H9 (cell line): Measurements from ENCODE around the gene IGLL5. TPM values are rescaled to one million over a fixed set of nuclear protein-coding genes. Genes with fewer than 3 reads are reported as not detected.

Experiments
- DNase-seq: peaks from one replicate; pipeline ENCODE4 v3.0.0-alpha.2; 2017
- H2AFZ ChIP-seq: one replicate; pipeline ENCODE4 v1.6.1; 2013; ENCODE audit warnings: mild to moderate bottlenecking, low read length, control low read depth, moderate library complexity
- H2AK5ac ChIP-seq: 2 replicates; pipeline ENCODE4 v1.6.1; 2013; ENCODE audit warnings: low read length, control low read depth, mixed read lengths; ENCODE audit not compliant: insufficient read length
- H2BK120ac ChIP-seq: one replicate; pipeline ENCODE4 v1.6.1; 2013; ENCODE audit warnings: low read depth, mild to moderate bottlenecking, low read length, control low read depth, inconsistent platforms; ENCODE audit not compliant: poor library complexity, severe bottlenecking
- H2BK12ac ChIP-seq: 2 replicates; pipeline ENCODE4 v1.6.1; 2013; ENCODE audit warnings: low read length, control low read depth, mixed read lengths, low read depth; ENCODE audit not compliant: insufficient read length
- H2BK15ac ChIP-seq: 2 replicates; pipeline ENCODE4 v1.6.1; 2013; ENCODE audit warnings: low read depth, low read length, control low read depth
- H2BK20ac ChIP-seq: one replicate; pipeline ENCODE4 v1.6.1; 2013; ENCODE audit warnings: low read depth, mild to moderate bottlenecking, low read length, control low read depth, inconsistent platforms; ENCODE audit not compliant: poor library complexity, severe bottlenecking
- H2BK5ac ChIP-seq: 2 replicates; pipeline ENCODE4 v1.6.1; 2013; ENCODE audit warnings: low read length, control low read depth, mixed read lengths; ENCODE audit not compliant: insufficient read length
- H3K14ac ChIP-seq: 2 replicates; pipeline ENCODE4 v1.6.1; 2013; ENCODE audit warnings: low read length, control low read depth; ENCODE audit not compliant: insufficient read depth
- H3K18ac ChIP-seq: 2 replicates; pipeline ENCODE4 v1.6.1; 2013; ENCODE audit warnings: low read depth, mild to moderate bottlenecking, mixed read lengths, low read length, control low read depth; ENCODE audit not compliant: insufficient read length
- H3K23ac ChIP-seq: 2 replicates; pipeline ENCODE4 v1.6.1; 2013; ENCODE audit warnings: low read length, control low read depth, mixed read lengths, low read depth; ENCODE audit not compliant: insufficient read length
- H3K23me2 ChIP-seq: 2 replicates; pipeline ENCODE4 v1.6.1; 2013; ENCODE audit warnings: low read depth, mild to moderate bottlenecking, mixed read lengths, low read length, control low read depth; ENCODE audit not compliant: insufficient read length, poor library complexity, severe bottlenecking
- H3K27ac ChIP-seq: 2 replicates; pipeline ENCODE4 v1.5.1; 2013; ENCODE audit warnings: low read length, control low read depth, mixed read lengths, low read depth; ENCODE audit not compliant: insufficient read length
- H3K27me3 ChIP-seq: 2 replicates; pipeline ENCODE4 v1.6.1; 2013; ENCODE audit warnings: low read length, control low read depth, inconsistent platforms; ENCODE audit not compliant: insufficient read depth
- H3K4ac ChIP-seq: 2 replicates; pipeline ENCODE4 v1.6.1; 2013; ENCODE audit warnings: low read depth, mild to moderate bottlenecking, control low read depth, inconsistent platforms, low read length, moderate library complexity
- H3K4me1 ChIP-seq: 2 replicates; pipeline ENCODE4 v1.6.1; 2013; ENCODE audit warnings: low read length, control low read depth, inconsistent platforms; ENCODE audit not compliant: insufficient read depth
- H3K4me2 ChIP-seq: 2 replicates; pipeline ENCODE4 v1.6.1; 2013; ENCODE audit warnings: low read length, control low read depth, mixed read lengths; ENCODE audit not compliant: insufficient read length, insufficient read depth
- H3K56ac ChIP-seq: 2 replicates; pipeline ENCODE4 v1.6.1; 2013; ENCODE audit warnings: low read depth, mild to moderate bottlenecking, mixed read lengths, low read length, control low read depth; ENCODE audit not compliant: insufficient read length
- H3K79me1 ChIP-seq: 2 replicates; pipeline ENCODE4 v1.6.1; 2013; ENCODE audit warnings: low read depth, mild to moderate bottlenecking, moderate library complexity, low read length, control low read depth, inconsistent platforms; ENCODE audit not compliant: insufficient read depth, poor library complexity, severe bottlenecking
- H3K79me2 ChIP-seq: 2 replicates; pipeline ENCODE4 v1.6.1; 2013; ENCODE audit warnings: low read length, control low read depth, inconsistent platforms; ENCODE audit not compliant: insufficient read depth
- H3K9ac ChIP-seq: 2 replicates; pipeline ENCODE4 v1.6.1; 2013; ENCODE audit warnings: low read length, control low read depth, mixed read lengths; ENCODE audit not compliant: insufficient read length; ENCODE audit errors: extremely low read depth
- H3K9me3 ChIP-seq: one replicate; pipeline ENCODE4 v1.6.1; 2013; ENCODE audit warnings: low read depth, low read length, inconsistent platforms; ENCODE audit not compliant: control insufficient read depth
- H3T11ph ChIP-seq: one replicate; pipeline ENCODE4 v1.6.1; 2013; ENCODE audit warnings: mild to moderate bottlenecking, low read length, control low read depth, inconsistent platforms
- H4K20me1 ChIP-seq: one replicate; pipeline ENCODE4 v1.6.1; 2013; ENCODE audit not compliant: control insufficient read depth, insufficient read length, insufficient read depth
- H4K5ac ChIP-seq: 2 replicates; pipeline ENCODE4 v1.6.1; 2013; ENCODE audit warnings: low read depth, mild to moderate bottlenecking, mixed read lengths, low read length, control low read depth; ENCODE audit not compliant: insufficient read length
- H4K8ac ChIP-seq: replicated peaks from 2 replicates; pipeline ENCODE4 v1.6.1; 2013; ENCODE audit warnings: low read length, control low read depth, mixed read lengths, low read depth; ENCODE audit not compliant: insufficient read length
- H4K91ac ChIP-seq: 2 replicates; pipeline ENCODE4 v1.6.1; 2013; ENCODE audit warnings: low read depth, mild to moderate bottlenecking, moderate library complexity, mixed read lengths, low read length, control low read depth; ENCODE audit not compliant: insufficient read length
- H3K27ac Mint-ChIP-seq, 3 experiments: 2 replicates in 2 of 3; 3 replicates in 1 of 3; pipeline ENCODE4 v1.8.0; 2020 to 2021; ENCODE audit warnings: mixed read lengths in 3 of 3, mild to moderate bottlenecking in 1 of 3, moderate library complexity in 1 of 3
- H3K27me3 Mint-ChIP-seq: 2 replicates; pipeline ENCODE4 v1.8.0; 2021; ENCODE audit warnings: low read depth, mild to moderate bottlenecking, moderate library complexity, mixed read lengths
- H3K36me3 Mint-ChIP-seq, 3 experiments: 2 replicates in 2 of 3; 3 replicates in 1 of 3; pipeline ENCODE4 v1.8.0; 2020 to 2021; ENCODE audit warnings: low read depth in 3 of 3, mixed read lengths in 3 of 3; ENCODE audit not compliant: insufficient read depth in 1 of 3
- H3K4me1 Mint-ChIP-seq, 2 experiments: 2 replicates each; pipeline ENCODE4 v1.8.0; 2020; ENCODE audit warnings: mixed read lengths in 2 of 2
- H3K4me3 Mint-ChIP-seq, 2 experiments: 2 replicates in 1 of 2; 3 replicates in 1 of 2; pipeline ENCODE4 v1.8.0; 2020 to 2021; ENCODE audit warnings: mild to moderate bottlenecking in 2 of 2, mixed read lengths in 2 of 2, moderate library complexity in 1 of 2
- H3K9me3 Mint-ChIP-seq, 2 experiments: 2 replicates in 1 of 2; 3 replicates in 1 of 2; pipeline ENCODE4 v1.8.0; 2020; ENCODE audit warnings: mild to moderate bottlenecking in 2 of 2, mixed read lengths in 2 of 2, moderate library complexity in 1 of 2
- WGBS: extraction: QIAGEN DNeasy Blood & Tissue Kit; methylation state at CpG from one replicate; pipeline ENCODE4 v1.1.7; 2013; ENCODE audit warnings: missing lambda C conversion rate, low lambda C conversion rate, mixed read lengths; ENCODE audit not compliant: insufficient read length; ENCODE audit errors: extremely low coverage; 5-methylcytosine and 5-hydroxymethylcytosine counted together
- total RNA-seq: library from RNA; stranded (reverse); gene quantifications from 2 replicates; pipeline ENCODE4 v1.2.1, GENCODE V29; 2021
- TF ChIP-seq, protein P1 (sequence below): fragments of 200-600 bp; sonication (generic); conservative IDR thresholded peaks from 3 replicates; pipeline ENCODE4 v1.8.0; 2021; ENCODE audit warnings: antibody characterized with exemption, mild to moderate bottlenecking

Gene IGLL5
- total RNA-seq, 1 experiment from 2014 or later: not detected

DNA sequence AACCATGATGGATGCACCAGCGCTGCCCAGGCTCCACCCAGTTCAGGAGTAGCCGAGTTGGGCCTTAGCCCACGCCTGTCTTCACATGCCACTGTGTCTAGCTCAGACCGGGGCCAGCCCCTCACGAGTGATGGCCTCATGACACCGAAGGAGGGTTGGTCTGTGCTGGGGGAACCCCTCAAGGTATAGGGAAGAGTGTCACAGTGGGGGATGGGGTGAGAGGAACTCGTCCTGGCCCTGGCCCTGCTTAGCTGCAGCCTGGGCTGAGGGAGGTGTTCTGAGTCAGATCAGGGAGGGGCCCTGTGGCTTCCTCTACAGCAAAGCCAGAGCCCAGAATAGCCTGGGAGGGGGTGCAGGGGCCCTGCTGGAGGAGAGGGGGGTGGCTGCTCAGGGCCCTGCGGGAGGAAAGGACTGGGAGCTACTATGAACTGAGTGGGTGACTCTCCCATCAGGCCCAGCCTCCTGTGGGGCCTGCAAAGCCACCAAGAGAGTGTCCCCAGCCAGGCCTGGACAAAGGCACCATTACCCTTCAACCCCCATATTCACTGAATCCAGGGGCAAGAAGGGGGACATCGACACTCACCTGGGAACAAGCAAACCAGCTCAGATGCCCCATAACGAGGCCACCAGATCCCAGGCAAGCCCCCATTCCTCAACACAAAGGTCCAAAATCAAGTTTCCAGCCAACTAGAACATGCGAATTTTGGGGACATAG is 41.2 kb downstream of the IGLL5 start:
- Histone ChIP-seq H4K5ac (no peak overlapping the region), H4K91ac (no peak overlapping the region), H2BK12ac (no peak overlapping the region), H3K79me2 (no peaks in the 10 kb centered on the region), H3K4me2 (no peak overlapping the region), H4K20me1 (no peaks in the 10 kb centered on the region), H3K27ac (no peak overlapping the region), H3T11ph (no peak overlapping the region), H3K27me3 (peaks cover 2% of the 10 kb centered on the region; the same call in 1 of the 2 replicates), H4K8ac (no peak overlapping the region), H3K9ac (no peak overlapping the region), H3K4ac (no peak overlapping the region), H3K23me2 (no peaks in the 10 kb centered on the region), H3K14ac (no peak overlapping the region), H2BK20ac (no peak overlapping the region), H3K4me1 (peaks cover 4% of the 10 kb centered on the region; the same call in 1 of the 2 replicates), H2BK15ac (no peak overlapping the region), H2BK5ac (no peak overlapping the region), H3K9me3 (no peaks in the 10 kb centered on the region), H3K56ac (no peak overlapping the region), H2BK120ac (no peak overlapping the region), H3K18ac (no peak overlapping the region), H3K79me1 (no peaks in the 10 kb centered on the region), H2AFZ (no peak overlapping the region), H2AK5ac (no peak overlapping the region), H3K23ac (no peak overlapping the region)
- Mint-ChIP-seq H3K4me3 (no peak overlapping the region; a peak in 1 of 5 replicates), H3K36me3 (no peaks in the 10 kb centered on the region; a peak in 1 of 7 replicates), H3K27ac (no peak overlapping the region; a peak in 1 of 7 replicates), H3K4me1 (peaks cover 12 to 20% of the 10 kb centered on the region in 2 experiments), H3K27me3 (peaks cover 89% of the 10 kb centered on the region), H3K9me3 (no peaks in the 10 kb centered on the region)
- no CpG with 5 or more reads among the region's 11 CpGs for WGBS
- DNase-seq: no peak
- TF ChIP-seq, protein P1, sequence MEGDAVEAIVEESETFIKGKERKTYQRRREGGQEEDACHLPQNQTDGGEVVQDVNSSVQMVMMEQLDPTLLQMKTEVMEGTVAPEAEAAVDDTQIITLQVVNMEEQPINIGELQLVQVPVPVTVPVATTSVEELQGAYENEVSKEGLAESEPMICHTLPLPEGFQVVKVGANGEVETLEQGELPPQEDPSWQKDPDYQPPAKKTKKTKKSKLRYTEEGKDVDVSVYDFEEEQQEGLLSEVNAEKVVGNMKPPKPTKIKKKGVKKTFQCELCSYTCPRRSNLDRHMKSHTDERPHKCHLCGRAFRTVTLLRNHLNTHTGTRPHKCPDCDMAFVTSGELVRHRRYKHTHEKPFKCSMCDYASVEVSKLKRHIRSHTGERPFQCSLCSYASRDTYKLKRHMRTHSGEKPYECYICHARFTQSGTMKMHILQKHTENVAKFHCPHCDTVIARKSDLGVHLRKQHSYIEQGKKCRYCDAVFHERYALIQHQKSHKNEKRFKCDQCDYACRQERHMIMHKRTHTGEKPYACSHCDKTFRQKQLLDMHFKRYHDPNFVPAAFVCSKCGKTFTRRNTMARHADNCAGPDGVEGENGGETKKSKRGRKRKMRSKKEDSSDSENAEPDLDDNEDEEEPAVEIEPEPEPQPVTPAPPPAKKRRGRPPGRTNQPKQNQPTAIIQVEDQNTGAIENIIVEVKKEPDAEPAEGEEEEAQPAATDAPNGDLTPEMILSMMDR: no peak
